ENCODE measurements around the gene SPAG16. TPM values are rescaled to one million over a fixed set of nuclear protein-coding genes. Genes with fewer than 3 reads are reported as not detected.

The SPAG16 gene
- total and polyA plus RNA-seq, 2 donors (not counting 1 experiment from before 2014, with no cell fraction given): 24.1 to 36.8 TPM

DNA sequence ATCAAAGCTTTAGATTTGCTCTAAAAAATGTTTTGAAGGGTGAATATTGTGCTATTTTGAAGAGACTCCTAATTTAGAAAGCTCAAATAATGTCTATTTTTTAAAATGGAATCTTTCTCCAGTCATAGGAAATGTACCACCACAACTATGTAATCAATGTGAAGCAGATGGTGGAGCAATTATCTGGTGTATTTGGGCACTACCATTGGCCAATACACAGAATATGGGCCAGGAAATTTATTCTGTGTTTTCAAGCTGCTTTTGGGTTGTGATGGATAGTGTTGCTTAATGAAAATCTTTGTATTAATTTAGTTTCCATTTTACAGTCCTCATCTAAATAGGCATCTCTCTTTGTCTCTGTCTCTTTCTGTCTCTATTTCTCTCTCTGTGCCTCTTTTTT, 1109.5 kb downstream of the SPAG16 start:
- H3K4me1 ChIP-seq (ENCODE audit: control insufficient read depth, extremely low read depth, insufficient read depth, low read length): no peaks in the 10 kb centered on the region
- H3K27me3 ChIP-seq (ENCODE audit: control insufficient read depth, insufficient read depth, low read length): no peaks in the 10 kb centered on the region
- no peak overlapping the region for H3K4me3 ChIP-seq (replicated peaks in 1 of 4; ENCODE audit: control extremely low read depth in 1 of 4, insufficient read depth in 1 of 4, low read depth in 3 of 4, low read length in 4 of 4)
- no peaks in the 10 kb centered on the region for H3K79me2 ChIP-seq (ENCODE audit: control insufficient read depth, insufficient read depth, low read length)
- no peak overlapping the region for H3K27ac ChIP-seq (ENCODE audit: insufficient read depth, low read length)
- H3K9ac ChIP-seq (ENCODE audit: insufficient read depth, low read length): no peak overlapping the region
- no peak overlapping the region for H2AFZ ChIP-seq (ENCODE audit: low read length)
- TF ChIP-seq, protein P1, sequence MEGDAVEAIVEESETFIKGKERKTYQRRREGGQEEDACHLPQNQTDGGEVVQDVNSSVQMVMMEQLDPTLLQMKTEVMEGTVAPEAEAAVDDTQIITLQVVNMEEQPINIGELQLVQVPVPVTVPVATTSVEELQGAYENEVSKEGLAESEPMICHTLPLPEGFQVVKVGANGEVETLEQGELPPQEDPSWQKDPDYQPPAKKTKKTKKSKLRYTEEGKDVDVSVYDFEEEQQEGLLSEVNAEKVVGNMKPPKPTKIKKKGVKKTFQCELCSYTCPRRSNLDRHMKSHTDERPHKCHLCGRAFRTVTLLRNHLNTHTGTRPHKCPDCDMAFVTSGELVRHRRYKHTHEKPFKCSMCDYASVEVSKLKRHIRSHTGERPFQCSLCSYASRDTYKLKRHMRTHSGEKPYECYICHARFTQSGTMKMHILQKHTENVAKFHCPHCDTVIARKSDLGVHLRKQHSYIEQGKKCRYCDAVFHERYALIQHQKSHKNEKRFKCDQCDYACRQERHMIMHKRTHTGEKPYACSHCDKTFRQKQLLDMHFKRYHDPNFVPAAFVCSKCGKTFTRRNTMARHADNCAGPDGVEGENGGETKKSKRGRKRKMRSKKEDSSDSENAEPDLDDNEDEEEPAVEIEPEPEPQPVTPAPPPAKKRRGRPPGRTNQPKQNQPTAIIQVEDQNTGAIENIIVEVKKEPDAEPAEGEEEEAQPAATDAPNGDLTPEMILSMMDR (conservative IDR thresholded peaks at IDR 0.05 in 1 of 2, IDR thresholded peaks at IDR 0.05 in 1 of 2; ENCODE audit: low read depth in 1 of 2, low read length in 2 of 2): no peak
- no peak for TF ChIP-seq EZH2 (IDR thresholded peaks at IDR 0.05; ENCODE audit: low read length, missing control alignments)
- H3K9me3 ChIP-seq (ENCODE audit: control insufficient read depth, insufficient read depth, low read depth, low read length): no peaks in the 10 kb centered on the region
- no peaks in the 10 kb centered on the region for H3K36me3 ChIP-seq (ENCODE audit: control insufficient read depth, insufficient read depth, low read length)
- no peaks in the 10 kb centered on the region for H4K20me1 ChIP-seq (ENCODE audit: control insufficient read depth, extremely low read depth, insufficient read depth, low read length)
- no peak for DNase-seq (ENCODE audit: low read depth in 2 of 2)
- H3K4me2 ChIP-seq (ENCODE audit: extremely low read depth, insufficient read depth, low read length): no peak overlapping the region

DNA sequence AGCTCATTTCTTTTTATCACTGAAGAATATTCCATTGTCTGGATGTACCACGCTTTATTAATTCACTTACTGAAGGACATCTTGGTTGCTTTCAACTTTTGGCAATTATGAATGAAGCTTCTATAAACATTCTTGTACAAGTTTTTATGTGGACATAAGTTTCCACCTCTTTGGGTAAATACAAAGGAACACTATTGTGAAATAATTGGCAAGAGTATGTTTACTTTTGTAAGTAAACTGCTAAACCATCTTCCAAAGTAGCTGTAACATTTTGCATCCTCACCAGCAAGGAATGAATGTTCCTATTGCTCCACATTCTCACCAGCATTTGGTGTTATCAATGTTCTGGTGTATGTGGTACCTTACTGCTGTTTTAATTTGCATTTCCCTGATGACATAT, 1110.8 kb downstream of the SPAG16 start:
- Histone ChIP-seq H3K4me2 (ENCODE audit: extremely low read depth, insufficient read depth, low read length) (no peak overlapping the region), H3K4me1 (ENCODE audit: control insufficient read depth, extremely low read depth, insufficient read depth, low read length) (no peaks in the 10 kb centered on the region), H3K9ac (ENCODE audit: insufficient read depth, low read length) (no peak overlapping the region), H3K27me3 (ENCODE audit: control insufficient read depth, insufficient read depth, low read length) (no peaks in the 10 kb centered on the region), H4K20me1 (ENCODE audit: control insufficient read depth, extremely low read depth, insufficient read depth, low read length) (no peaks in the 10 kb centered on the region), H3K27ac (ENCODE audit: insufficient read depth, low read length) (no peak overlapping the region), H3K9me3 (ENCODE audit: control insufficient read depth, insufficient read depth, low read depth, low read length) (no peaks in the 10 kb centered on the region), H2AFZ (ENCODE audit: low read length) (no peak overlapping the region), H3K4me3 (replicated peaks in 1 of 4; ENCODE audit: control extremely low read depth in 1 of 4, insufficient read depth in 1 of 4, low read depth in 3 of 4, low read length in 4 of 4) (no peak overlapping the region), H3K79me2 (ENCODE audit: control insufficient read depth, insufficient read depth, low read length) (no peaks in the 10 kb centered on the region), H3K36me3 (ENCODE audit: control insufficient read depth, insufficient read depth, low read length) (no peaks in the 10 kb centered on the region)
- TF ChIP-seq EZH2 (IDR thresholded peaks at IDR 0.05; ENCODE audit: low read length, missing control alignments): no peak
- TF ChIP-seq, protein P1 (conservative IDR thresholded peaks at IDR 0.05 in 1 of 2, IDR thresholded peaks at IDR 0.05 in 1 of 2; ENCODE audit: low read depth in 1 of 2, low read length in 2 of 2): no peak
- DNase-seq (ENCODE audit: low read depth in 2 of 2): no peak

DNA sequence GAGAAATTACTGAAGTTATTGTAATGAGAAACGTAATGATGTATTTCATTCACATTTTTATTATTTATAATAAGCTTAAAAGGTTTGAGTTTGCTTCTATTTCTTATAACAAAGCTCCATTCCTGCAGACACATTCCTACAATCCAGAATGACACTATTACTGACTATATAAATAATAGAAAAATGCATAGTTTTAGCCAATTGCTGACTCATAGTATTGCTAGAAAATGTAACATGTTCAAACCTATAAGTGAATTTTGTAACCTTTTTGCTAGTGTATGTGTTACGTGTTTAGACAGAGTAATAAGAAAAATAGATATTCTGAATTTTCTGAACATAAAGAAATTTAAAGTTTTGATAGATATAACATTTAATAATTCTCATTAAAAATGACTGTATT, 1117.3 kb downstream of the SPAG16 start:
- H3K27ac ChIP-seq (ENCODE audit: insufficient read depth, low read length): no peak overlapping the region
- DNase-seq (ENCODE audit: low read depth in 2 of 2): no peak
- no peaks in the 10 kb centered on the region for H3K9me3 ChIP-seq (ENCODE audit: control insufficient read depth, insufficient read depth, low read depth, low read length)
- H4K20me1 ChIP-seq (ENCODE audit: control insufficient read depth, extremely low read depth, insufficient read depth, low read length): no peaks in the 10 kb centered on the region
- no peak overlapping the region for H3K4me3 ChIP-seq (replicated peaks in 1 of 4; ENCODE audit: control extremely low read depth in 1 of 4, insufficient read depth in 1 of 4, low read depth in 3 of 4, low read length in 4 of 4)
- TF ChIP-seq EZH2 (IDR thresholded peaks at IDR 0.05; ENCODE audit: low read length, missing control alignments): no peak
- TF ChIP-seq, protein P1 (conservative IDR thresholded peaks at IDR 0.05 in 1 of 2, IDR thresholded peaks at IDR 0.05 in 1 of 2; ENCODE audit: low read depth in 1 of 2, low read length in 2 of 2): no peak
- no peaks in the 10 kb centered on the region for H3K36me3 ChIP-seq (ENCODE audit: control insufficient read depth, insufficient read depth, low read length)
- H3K79me2 ChIP-seq (ENCODE audit: control insufficient read depth, insufficient read depth, low read length): no peaks in the 10 kb centered on the region
- H3K27me3 ChIP-seq (ENCODE audit: control insufficient read depth, insufficient read depth, low read length): no peaks in the 10 kb centered on the region
- no peak overlapping the region for H2AFZ ChIP-seq (ENCODE audit: low read length)
- H3K4me2 ChIP-seq (ENCODE audit: extremely low read depth, insufficient read depth, low read length): no peak overlapping the region
- H3K4me1 ChIP-seq (ENCODE audit: control insufficient read depth, extremely low read depth, insufficient read depth, low read length): no peaks in the 10 kb centered on the region
- H3K9ac ChIP-seq (ENCODE audit: insufficient read depth, low read length): no peak overlapping the region

Measured in fibroblast of lung (primary cell).